OCI-LY3 (cell line): Measurements from ENCODE around the gene ARHGEF17.

ENCODE experiments used
- H2AFZ ChIP-seq: fragments of 200-600, 300-600 bp; shearing (Covaris generic); 2 replicates; pipeline ENCODE4 v1.6.0; 2014; ENCODE audit warnings: antibody characterized with exemption, low read depth, low read length
- H3K27ac ChIP-seq: fragments of 200-600, 300-600 bp; sonication (generic); 2 replicates; pipeline ENCODE4 v1.5.1; 2014; ENCODE audit warnings: mild to moderate bottlenecking, low read length, moderate library complexity, mixed read lengths
- H3K27me3 ChIP-seq: fragments of 200-600, 300-600 bp; sonication (generic); 2 replicates; pipeline ENCODE4 v1.6.1; 2014; ENCODE audit warnings: low read depth, low read length, mixed read lengths
- H3K36me3 ChIP-seq: fragments of 200-600, 300-600 bp; sonication (generic); replicated peaks from 2 replicates; pipeline ENCODE3; 2014; ENCODE audit warnings: low read depth, low read length, mixed read lengths
- H3K4me1 ChIP-seq: fragments of 300-600, 200-600 bp; sonication (generic); 2 replicates; pipeline ENCODE4 v1.6.1; 2014; ENCODE audit warnings: low read length, mixed read lengths
- H3K4me2 ChIP-seq: fragments of 200-600, 300-600 bp; sonication (generic); 2 replicates; pipeline ENCODE4 v1.6.1; 2014; ENCODE audit warnings: low read length, mixed read lengths
- H3K4me3 ChIP-seq: fragments of 300-600, 200-600 bp; sonication (generic); 2 replicates; pipeline ENCODE4 v1.5.1; 2014; ENCODE audit warnings: antibody characterized with exemption, mild to moderate bottlenecking, low read length, moderate library complexity
- H3K79me2 ChIP-seq: fragments of 300-600, 200-600 bp; shearing (Covaris generic); 2 replicates; pipeline ENCODE4 v1.6.1; 2014; ENCODE audit warnings: mild to moderate bottlenecking, low read length, mixed read lengths
- H3K9ac ChIP-seq: fragments of 300-600, 200-600 bp; shearing (Covaris generic); 2 replicates; pipeline ENCODE4 v1.6.0; 2014; ENCODE audit warnings: mild to moderate bottlenecking, low read length, moderate library complexity
- H3K9me3 ChIP-seq: fragments of 200-600, 300-600 bp; shearing (Covaris generic); 2 replicates; pipeline ENCODE4 v1.6.1; 2014; ENCODE audit warnings: low read length, mixed read lengths; ENCODE audit not compliant: insufficient read depth
- H4K20me1 ChIP-seq: fragments of 200-600, 300-600 bp; sonication (generic); 2 replicates; pipeline ENCODE4 v1.6.1; 2016; ENCODE audit warnings: low read length, mixed read lengths; ENCODE audit not compliant: insufficient read depth
- EZH2phosphoT487 ChIP-seq: fragments of 200-600 bp; shearing (Covaris generic); IDR thresholded peaks from 2 replicates; pipeline ENCODE4 v1.6.1; 2018; ENCODE audit warnings: antibody characterized with exemption, mixed run types, low read depth
- TF ChIP-seq, protein P1 (sequence below): fragments of 200-600, 300-600 bp; sonication (generic); IDR thresholded peaks from 2 replicates; pipeline ENCODE4 v1.5.1; 2014; ENCODE audit warnings: antibody characterized with exemption, low read length, low read depth

The ARHGEF17 gene

DNA sequence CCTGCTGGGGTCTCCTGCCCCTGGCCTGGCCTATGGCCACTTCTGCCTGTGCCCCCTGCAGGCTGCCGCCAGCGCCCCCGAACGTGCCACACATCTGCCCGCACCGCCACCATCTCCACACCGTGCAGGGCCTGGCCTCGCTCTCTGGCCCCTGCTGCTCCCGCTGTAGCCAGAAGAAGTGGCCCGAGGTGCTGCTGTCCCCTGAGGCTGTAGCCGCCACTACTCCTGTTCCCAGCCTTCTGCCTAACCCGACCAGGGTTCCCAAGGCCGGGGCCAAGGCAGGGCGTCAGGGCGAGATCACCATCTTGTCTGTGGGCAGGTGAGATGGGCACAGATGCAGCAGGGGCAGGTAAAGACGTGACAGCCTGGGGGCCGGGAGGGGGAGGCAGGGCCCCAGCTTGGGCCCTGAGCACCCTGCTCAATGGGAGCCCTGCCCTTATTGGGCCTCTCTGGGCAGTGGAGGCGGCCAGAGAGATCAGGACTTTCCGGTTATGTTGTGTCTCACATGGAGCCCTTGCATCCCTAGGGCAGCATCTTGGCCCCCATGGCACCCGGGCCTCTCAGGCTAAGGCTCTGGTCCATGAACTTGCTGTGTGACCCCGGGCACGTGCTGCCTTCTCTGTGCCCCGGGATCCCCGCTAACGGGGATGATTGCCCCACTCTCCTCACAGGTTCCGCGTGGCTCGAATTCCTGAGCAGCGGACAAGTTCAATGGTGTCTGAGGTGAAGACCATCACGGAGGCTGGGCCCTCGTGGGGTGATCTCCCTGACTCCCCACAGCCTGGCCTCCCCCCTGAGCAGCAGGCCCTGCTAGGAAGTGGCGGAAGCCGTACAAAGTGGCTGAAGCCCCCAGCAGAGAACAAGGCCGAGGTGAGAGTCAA, 86.6 kb downstream of the ARHGEF17 start:
- H2AFZ ChIP-seq: no peak overlapping the region
- H3K36me3 ChIP-seq: peaks cover 39% of the 10 kb centered on the region
- H3K9me3 ChIP-seq: no peaks in the 10 kb centered on the region
- peaks cover 5% of the 10 kb centered on the region; the same call in 1 of the 2 replicates for H3K79me2 ChIP-seq
- H3K9ac ChIP-seq: no peak overlapping the region
- H3K27ac ChIP-seq: no peak overlapping the region
- H3K4me1 ChIP-seq: no peaks in the 10 kb centered on the region
- H4K20me1 ChIP-seq: peaks cover 6% of the 10 kb centered on the region; the same call in 1 of the 2 replicates
- H3K27me3 ChIP-seq: no peaks in the 10 kb centered on the region
- TF ChIP-seq, protein P1, sequence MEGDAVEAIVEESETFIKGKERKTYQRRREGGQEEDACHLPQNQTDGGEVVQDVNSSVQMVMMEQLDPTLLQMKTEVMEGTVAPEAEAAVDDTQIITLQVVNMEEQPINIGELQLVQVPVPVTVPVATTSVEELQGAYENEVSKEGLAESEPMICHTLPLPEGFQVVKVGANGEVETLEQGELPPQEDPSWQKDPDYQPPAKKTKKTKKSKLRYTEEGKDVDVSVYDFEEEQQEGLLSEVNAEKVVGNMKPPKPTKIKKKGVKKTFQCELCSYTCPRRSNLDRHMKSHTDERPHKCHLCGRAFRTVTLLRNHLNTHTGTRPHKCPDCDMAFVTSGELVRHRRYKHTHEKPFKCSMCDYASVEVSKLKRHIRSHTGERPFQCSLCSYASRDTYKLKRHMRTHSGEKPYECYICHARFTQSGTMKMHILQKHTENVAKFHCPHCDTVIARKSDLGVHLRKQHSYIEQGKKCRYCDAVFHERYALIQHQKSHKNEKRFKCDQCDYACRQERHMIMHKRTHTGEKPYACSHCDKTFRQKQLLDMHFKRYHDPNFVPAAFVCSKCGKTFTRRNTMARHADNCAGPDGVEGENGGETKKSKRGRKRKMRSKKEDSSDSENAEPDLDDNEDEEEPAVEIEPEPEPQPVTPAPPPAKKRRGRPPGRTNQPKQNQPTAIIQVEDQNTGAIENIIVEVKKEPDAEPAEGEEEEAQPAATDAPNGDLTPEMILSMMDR: no peak
- TF ChIP-seq EZH2phosphoT487: no peak
- H3K4me3 ChIP-seq: no peak overlapping the region
- H3K4me2 ChIP-seq: no peak overlapping the region

DNA sequence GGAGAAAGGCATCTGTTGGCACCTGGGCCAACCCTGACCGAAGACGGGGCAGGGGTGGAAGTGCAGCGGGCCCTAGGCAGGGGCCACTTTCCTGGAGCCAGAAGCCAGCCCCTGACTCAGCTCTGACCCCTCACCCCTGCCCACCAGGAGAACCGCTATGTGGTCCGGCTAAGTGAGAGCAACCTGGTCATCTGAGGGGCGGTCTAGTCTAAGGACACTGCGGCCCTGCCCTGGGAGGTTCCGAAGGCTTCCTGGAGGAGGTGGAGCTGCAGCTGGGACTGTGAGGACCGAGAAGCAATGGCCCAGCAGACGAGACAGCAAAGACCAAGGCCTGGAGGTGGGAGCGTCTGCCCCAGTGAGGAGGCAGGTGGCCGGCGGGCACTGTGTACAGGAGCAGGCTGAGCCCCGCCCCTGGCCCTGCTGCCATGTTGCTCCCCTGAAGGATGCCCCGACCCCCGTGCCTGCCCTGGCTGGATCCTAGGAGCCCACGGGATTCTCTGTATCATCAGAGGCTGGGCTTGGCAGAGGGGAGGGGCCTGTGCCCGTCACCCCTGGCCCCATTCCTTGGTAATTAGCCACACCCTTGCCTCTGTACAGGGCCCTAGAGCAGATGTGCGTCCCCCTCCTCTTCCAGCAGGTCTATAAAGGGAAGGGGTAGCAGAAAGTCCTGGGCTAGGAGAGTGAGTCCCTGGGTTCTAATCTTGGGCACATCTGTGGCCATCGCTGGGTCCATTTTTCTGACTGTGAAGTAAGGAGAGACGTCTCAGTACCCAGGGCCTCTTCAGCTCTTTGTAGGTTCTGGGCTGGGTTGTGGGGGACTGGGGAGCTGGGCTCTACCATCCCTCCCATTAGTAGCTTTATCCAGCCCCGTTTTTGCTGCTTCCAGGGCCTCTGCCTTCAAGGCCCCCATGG, 87.5 kb downstream of the ARHGEF17 start:
- TF ChIP-seq, protein P1: no peak
- no peak for TF ChIP-seq EZH2phosphoT487
- Histone ChIP-seq H3K79me2 (peaks cover 3% of the 10 kb centered on the region; the same call in 1 of the 2 replicates), H3K4me3 (no peak overlapping the region), H3K27ac (no peak overlapping the region), H3K4me2 (no peak overlapping the region), H4K20me1 (peaks cover 3% of the 10 kb centered on the region; the same call in 1 of the 2 replicates), H2AFZ (no peak overlapping the region), H3K36me3 (peaks cover 42% of the 10 kb centered on the region), H3K9ac (no peak overlapping the region), H3K4me1 (no peaks in the 10 kb centered on the region), H3K9me3 (no peaks in the 10 kb centered on the region), H3K27me3 (no peaks in the 10 kb centered on the region)

DNA sequence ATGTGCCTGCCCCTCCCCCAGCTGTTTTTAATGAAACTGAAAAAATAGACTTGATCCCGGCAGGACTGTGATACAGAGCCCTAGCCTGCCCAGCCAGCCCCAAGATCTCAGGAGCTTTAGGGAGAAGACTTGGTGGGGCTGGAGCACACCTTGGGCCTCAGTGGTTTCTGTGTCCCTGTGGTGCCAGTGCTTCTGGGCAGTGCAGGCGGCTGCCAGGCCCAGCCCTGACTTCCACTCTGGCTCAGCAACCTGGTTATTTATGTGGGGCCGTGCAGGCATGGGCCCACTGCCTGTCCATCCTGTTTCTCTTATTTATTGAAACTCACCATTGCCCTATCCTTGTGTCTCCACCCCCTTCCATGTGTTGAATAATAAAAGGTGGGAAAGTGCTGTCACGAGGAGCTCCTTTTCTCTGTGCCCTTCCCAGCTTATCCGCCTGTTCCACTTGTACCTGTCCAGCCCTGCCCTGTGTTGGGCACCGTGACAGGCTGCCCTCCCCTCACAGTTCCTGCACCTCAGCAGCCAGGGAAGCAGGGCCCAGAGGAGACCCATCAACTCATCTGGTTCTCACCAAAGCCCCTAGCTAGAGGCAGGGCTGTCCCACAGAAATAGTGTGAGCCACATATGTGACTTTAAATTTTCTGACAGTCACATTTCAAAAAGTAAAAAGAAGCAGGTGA, 88.3 kb downstream of the ARHGEF17 start:
- peaks cover 4% of the 10 kb centered on the region for H3K4me1 ChIP-seq
- H3K9ac ChIP-seq: no peak overlapping the region
- no peaks in the 10 kb centered on the region for H3K9me3 ChIP-seq
- no peak overlapping the region for H3K27ac ChIP-seq
- no peak overlapping the region for H2AFZ ChIP-seq
- TF ChIP-seq EZH2phosphoT487: no peak
- TF ChIP-seq, protein P1: no peak
- H3K4me2 ChIP-seq: no peak overlapping the region
- H3K4me3 ChIP-seq: no peak overlapping the region
- no peaks in the 10 kb centered on the region for H3K79me2 ChIP-seq
- no peaks in the 10 kb centered on the region for H3K27me3 ChIP-seq
- peaks cover 3% of the 10 kb centered on the region; the same call in 1 of the 2 replicates for H4K20me1 ChIP-seq
- peaks cover 37% of the 10 kb centered on the region for H3K36me3 ChIP-seq
